ENCODE measurements around the gene LNP1.

Gene LNP1

GRCh38 chr3:100360757-100361496 lies 40.4 kb upstream of the LNP1 start:
- H3K4me3 ChIP-seq (ENCODE audit: low read length), result no peak overlapping the region
- no peak for DNase-seq (ENCODE audit: low read depth)
- TF ChIP-seq CTCF (conservative IDR thresholded peaks at IDR 0.05; ENCODE audit: low read length), result no peak

DNA sequence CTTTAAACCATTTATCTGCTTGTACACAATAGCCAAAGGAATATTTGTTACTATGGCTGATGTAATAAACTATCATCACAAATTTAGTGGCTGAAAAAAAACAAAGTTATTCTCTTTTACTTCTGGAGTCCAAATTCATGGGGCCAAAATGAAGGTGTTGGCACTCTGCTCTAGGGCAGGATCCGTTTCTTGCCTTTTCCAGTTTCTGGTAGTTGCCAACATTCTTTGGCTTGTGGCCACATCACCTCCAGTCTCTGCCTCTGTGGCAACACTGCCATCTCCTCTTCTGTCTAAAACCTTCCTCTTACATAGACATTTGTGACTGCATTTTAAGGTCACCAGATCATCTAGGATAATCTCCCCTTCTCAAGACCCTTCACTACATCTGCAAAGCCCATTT lies 39.4 kb upstream of the LNP1 start:
- no peak for TF ChIP-seq CTCF (conservative IDR thresholded peaks at IDR 0.05; ENCODE audit: low read length)
- no peak overlapping the region for H3K4me3 ChIP-seq (ENCODE audit: low read length)
- DNase-seq (ENCODE audit: low read depth), result no peak

DNA sequence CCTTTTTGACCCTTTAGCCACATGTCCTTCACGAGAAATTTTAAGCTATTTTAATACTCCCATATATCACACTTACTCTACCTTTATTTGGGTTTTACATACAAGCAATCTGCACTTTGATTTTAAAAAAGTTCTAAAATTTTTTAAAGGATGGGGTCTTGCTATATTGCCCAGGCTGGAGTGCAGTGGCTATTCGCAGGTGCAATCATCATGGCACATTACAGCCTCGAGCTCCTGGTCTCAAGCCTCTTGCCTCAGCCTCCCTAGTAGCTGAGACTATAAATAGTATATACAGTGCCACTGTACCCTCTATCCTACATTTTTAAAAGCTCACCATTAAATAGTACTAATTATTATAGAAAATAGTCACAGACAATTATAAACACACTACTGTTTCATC lies 36.9 kb upstream of the LNP1 start:
- no peak overlapping the region for H3K4me3 ChIP-seq (ENCODE audit: low read length)
- DNase-seq (ENCODE audit: low read depth), result no peak
- no peak for TF ChIP-seq CTCF (conservative IDR thresholded peaks at IDR 0.05; ENCODE audit: low read length)

GRCh38 chr3:100366424-100366823 lies 34.9 kb upstream of the LNP1 start:
- H3K4me3 ChIP-seq (ENCODE audit: low read length), result no peak overlapping the region
- no peak for DNase-seq (ENCODE audit: low read depth)
- TF ChIP-seq CTCF (conservative IDR thresholded peaks at IDR 0.05; ENCODE audit: low read length), result no peak

DNA sequence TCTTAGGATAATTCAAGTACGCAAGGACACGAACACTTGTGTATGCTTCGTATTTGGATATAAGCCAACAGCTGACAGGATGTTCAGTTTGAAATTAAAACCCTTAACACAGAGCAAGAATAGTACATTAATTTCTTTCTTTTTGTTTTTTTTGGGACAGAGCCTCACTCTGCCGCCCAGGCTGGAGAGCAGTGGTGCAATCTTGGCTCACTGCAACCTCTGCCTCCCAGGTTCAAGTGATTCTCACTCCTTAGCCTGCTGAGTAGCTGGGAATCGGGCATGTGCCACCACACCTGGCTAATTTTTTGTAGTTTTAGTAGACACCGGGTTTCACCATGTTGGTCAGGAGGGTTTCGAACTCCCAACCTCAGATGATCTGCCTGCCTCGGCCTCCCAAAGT lies 32.9 kb upstream of the LNP1 start:
- DNase-seq (ENCODE audit: low read depth), result no peak
- no peak for TF ChIP-seq CTCF (conservative IDR thresholded peaks at IDR 0.05; ENCODE audit: low read length)
- H3K4me3 ChIP-seq (ENCODE audit: low read length), result no peak overlapping the region

- TF ChIP-seq CTCF (conservative IDR thresholded peaks at IDR 0.05; ENCODE audit: low read length), result no peak
- no peak overlapping the region for H3K4me3 ChIP-seq (ENCODE audit: low read length)
- no peak for DNase-seq (ENCODE audit: low read depth)
Observed at GRCh38 chr3:100370756-100371155, 30.6 kb upstream of the LNP1 start.

DNA sequence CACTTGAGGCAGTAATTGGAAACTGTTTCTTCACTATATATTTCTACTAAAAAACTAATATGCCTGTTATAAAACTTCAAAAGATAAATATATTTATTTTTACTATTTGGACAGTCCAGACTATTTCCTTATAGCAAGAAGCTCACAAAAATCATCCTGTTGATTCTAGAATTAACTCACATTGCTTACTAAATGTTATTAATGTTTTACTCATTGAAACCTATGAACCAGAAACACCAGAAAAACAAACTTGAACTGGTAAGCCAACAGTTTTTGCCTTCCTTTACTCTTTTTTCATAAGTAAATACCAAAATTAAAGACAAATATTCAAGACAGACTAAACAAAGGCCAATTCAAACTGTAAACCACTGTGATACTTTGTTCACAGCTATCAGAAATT lies 26.8 kb upstream of the LNP1 start:
- H3K4me3 ChIP-seq (ENCODE audit: low read length), result no peak overlapping the region
- TF ChIP-seq CTCF (conservative IDR thresholded peaks at IDR 0.05; ENCODE audit: low read length), result no peak
- DNase-seq (ENCODE audit: low read depth), result no peak
